HG03342 (cell line): ENCODE results near the gene CDH2.

Experiments used
- ATAC-seq: cut with Tn5 transposase; IDR thresholded peaks from one replicate; pipeline ENCODE4 v1.9.1; 2021; ENCODE audit warnings: mild to moderate bottlenecking, moderate library complexity; ENCODE audit not compliant: unreplicated experiment

CDH2 gene

DNA sequence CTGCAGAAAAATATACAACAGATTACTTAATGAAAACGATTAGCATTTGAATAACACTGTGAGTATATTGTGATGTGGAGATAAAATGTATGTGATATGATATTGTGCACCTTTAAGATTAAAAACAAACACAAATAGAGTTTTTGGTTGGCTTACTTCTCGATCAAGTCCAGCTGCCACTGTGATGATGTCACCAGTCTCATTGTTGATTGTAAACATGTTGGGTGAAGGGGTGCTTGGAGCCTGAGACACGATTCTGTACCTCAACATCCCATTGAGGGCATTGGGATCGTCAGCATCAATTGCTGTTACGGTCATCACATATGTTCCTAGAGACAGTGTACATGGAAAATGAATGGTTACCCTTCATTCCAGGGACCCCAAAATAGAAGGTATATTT is 174.1 kb downstream of the CDH2 start:
- ATAC-seq, result no peak

DNA sequence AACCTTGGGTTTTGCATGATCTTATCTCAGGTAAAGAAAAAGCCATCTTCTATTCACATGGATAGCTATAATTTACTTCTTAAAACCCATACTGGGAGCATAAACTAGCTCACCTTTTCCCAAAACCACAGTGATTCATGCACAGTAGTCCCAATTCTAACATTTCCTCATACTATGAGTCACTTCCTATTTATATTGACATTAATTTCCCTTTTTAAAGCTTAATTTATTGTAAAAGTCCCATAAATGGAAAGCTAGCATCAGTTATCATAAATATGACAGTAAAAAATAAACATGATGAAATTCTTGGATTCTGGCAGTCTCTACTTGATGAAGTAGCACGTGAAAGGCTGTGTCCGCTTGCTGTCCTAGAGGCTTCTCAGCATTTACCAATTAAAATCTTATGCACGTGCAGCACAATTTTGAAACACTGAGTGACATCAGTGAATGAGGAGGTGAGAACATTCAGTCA is 180.1 kb downstream of the CDH2 start:
- no peak for ATAC-seq

- ATAC-seq, result no peak
These were observed 181.0 kb downstream of the CDH2 start for GRCh38 chr18:27995770-27996502.

DNA sequence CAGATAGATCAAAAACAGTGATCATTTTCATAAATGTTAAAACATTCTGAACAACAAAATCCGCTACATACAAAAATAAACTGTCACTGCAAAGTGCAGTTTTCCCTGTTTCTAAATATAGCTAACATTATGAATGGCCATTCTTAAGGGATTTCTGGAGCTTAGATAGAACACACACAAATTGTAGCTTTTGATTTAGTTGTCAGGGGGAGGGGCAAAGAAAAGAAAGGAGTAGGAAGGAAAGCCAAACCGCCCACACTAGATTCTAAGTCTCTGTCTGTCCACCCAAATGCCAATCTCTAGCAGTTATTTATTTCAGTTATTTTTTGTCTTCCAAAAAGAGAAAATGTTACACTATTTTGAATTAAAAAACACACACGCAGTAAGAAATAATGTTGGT is 182.4 kb downstream of the CDH2 start:
- no peak for ATAC-seq

DNA sequence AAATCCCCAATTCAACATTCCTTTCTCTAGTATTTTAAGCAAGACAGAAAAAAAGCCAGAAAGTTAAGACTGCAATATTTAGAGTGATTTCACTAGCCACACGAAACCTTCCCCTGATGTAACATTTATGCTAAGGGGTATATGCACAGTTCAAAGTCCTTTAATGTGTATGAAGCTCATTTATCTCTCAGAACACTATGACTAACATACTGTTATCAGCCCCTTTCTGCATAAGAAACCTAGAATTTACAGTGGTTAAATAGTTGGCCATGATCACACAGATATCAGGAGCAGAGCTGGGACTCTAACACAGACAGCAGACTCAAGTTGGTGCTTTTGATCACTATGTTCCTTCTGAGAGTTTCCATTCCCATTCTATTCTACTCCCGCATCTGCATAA is 185.5 kb downstream of the CDH2 start:
- ATAC-seq, result no peak

- ATAC-seq, result no peak
These were observed 191.1 kb downstream of the CDH2 start for GRCh38 chr18:27985832-27986231.

DNA sequence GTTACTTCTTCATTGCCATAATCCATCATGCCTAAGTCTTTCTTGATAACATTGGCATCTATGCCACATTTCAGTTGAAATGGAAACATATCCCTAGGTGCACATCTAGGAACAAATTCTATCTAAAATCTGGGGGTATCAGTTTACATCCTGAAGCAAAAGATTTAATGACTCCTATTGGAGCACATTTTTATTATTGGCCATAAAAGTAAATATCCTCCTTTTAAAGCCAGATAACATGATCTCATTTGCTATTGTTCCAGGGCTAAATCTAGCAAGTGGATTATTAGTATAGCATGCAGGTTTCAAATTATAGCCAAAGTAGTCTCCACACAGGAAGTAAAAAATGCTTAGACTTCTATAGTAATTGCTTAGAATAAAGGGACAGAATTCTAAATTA is 193.2 kb downstream of the CDH2 start:
- ATAC-seq, result no peak

DNA sequence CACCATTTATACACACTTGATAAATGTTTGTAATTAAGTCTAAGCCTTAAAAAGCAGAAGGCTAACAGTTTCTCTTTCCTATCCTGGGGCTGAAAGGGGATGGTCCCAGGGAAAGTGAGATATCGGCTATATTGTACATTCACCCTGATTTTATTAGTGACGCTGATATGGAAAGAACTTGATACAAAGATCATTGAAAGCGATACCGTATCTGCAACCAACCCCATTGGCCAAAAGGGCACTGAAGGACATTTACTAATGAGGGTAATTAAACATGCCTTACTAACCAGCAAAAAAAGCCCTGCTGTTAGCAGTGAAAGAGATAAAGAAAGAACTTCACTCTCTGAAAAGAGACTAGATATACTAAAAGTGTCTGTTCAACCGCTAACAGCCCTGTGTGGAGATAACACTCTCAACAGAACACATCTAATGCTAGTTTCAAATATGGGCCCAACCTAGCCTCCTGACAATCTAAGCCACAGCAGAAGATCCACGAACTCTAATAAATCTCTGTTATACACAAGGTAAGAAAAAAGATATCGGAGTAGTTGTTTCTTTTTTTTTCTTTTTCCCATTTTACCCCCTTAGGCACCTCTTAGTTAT is 200.0 kb downstream of the CDH2 start:
- ATAC-seq, result no peak

GRCh38 chr18:27970321-27970720 is 206.6 kb downstream of the CDH2 start:
- no peak for ATAC-seq

DNA sequence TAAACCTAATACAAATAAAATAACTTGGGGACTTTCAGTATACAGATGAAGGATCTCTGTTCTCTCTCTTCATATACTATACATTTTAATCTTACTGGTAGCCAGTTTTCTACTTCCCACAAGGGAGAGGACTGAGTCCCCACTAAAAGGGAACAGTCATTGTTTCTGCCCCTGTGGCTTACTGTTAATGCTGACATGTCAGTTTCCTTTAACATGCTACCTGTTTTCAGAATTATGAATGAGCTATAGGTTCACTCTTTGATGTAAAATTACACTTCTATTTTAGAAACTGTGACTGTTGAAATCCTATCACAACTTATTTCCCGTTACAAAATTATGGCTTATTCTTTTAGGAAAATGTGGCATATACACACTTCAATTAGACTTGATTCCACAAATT is 207.7 kb downstream of the CDH2 start:
- ATAC-seq, result no peak

GRCh38 chr18:27967913-27968824 is 208.8 kb downstream of the CDH2 start:
- no peak for ATAC-seq

DNA sequence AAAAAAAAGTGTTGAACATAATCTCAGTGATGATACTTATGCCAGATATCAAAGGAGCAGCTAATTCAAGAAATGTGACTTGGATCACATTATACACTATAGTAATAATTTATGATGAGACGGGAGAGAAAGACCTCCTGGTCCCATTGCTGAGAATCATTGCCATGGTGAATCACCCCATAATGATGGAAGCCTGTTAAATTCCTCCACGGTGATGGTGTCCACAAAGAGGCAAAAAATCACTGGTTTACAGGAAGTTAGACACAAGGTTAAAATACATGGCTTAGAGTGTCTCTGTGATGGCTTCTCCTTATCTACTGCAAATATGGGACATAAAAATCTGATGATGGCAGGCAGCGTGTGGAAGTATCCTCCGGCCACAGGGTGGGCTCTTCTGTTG is 210.0 kb downstream of the CDH2 start:
- ATAC-seq, result no peak

DNA sequence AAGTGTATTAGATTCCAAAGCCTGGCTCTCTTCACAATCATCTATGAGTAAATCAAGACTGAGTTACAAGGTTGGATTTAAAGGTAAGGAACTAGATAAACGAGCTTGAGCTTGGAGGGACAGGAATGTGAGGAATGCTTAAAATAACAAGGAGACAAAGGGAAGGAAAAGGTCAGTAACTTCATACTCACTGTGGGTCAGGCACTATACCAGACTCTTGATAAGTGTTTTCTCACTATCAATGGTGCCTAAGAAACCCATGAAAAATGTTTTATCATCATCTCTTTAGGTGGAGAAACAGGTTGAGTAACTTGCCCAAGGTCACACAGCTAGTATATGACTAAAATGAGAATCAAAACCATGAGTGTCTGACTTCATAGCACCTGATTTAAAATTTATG is 212.1 kb downstream of the CDH2 start:
- no peak for ATAC-seq

DNA sequence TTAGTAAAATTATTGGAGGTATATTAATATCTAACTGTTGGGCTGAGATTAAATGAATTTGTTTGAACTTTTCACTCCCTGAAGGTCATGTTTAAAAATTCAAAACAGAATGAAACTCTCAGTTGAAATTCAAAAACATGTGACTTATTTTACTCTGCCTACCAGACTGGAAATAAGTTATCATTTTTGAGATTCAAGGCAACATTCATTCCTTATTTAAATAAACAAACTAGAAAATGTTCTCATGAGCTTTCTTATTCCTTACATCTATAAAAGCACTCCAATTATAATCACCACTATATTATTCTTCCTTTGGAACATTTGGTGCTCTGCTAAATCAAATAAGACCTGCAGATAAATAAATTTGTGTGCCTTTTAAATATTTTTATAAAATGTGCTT is 217.8 kb downstream of the CDH2 start:
- no peak for ATAC-seq

- ATAC-seq, result no peak
These were observed 220.8 kb downstream of the CDH2 start for GRCh38 chr18:27956001-27956640.

DNA sequence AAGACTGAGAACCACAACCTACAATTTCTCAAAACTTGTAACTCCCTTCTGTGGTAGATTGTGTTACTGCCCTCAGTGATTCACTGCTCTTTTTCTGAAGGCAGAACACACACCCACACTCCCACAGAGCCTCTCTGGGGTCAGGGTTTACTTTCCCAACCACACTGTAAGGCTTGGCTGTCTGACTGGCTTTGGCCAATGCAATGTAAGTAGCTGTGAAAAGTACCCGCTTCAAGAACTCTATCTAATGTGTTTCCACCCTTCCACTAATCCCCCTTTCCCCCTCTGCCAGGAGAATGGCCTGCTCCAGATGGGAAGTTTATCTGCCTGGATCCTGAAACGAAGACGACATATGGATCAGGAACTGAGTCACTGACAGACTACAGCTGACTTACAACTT is 222.7 kb downstream of the CDH2 start:
- ATAC-seq, result no peak

GRCh38 chr18:27952741-27953140 is 224.2 kb downstream of the CDH2 start:
- ATAC-seq, result no peak

- ATAC-seq, result no peak
These were observed 226.2 kb downstream of the CDH2 start for GRCh38 chr18:27950648-27951228.

GRCh38 chr18:27948986-27949385 is 227.9 kb downstream of the CDH2 start:
- ATAC-seq, result no peak

- no peak for ATAC-seq
These were observed 234.2 kb downstream of the CDH2 start for GRCh38 chr18:27942706-27943105.

GRCh38 chr18:27931535-27931934 is 245.4 kb downstream of the CDH2 start:
- no peak for ATAC-seq
